ENCODE measurements around the gene SPATA13.

DNA sequence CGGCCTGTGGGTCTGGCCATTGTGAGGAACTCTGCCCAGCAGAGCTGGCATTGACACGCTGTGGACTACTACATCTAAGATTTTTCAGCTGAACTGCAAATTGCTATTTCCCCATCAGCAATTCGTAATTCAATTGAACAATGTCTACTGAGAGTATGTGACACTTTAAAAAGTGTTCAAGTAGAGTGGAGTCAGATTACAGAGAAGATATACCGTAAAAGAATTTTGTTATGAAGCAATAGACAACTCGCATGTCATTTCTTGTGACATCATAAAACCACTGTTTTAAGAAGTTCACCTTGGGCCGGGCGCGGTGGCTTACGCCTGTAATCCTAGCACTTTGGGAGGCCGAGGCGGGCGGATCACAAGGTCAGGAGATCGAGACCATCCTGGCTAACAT lies 116.3 kb downstream of the SPATA13 start:
- TF ChIP-seq CTCF (IDR thresholded peaks at IDR 0.05) (no peak), POLR2AphosphoS5 (IDR thresholded peaks at IDR 0.05) (no peak)
